ENCODE measurements around the gene ST6GALNAC4. TPM values are rescaled to one million over a fixed set of nuclear protein-coding genes. Genes with fewer than 3 reads are reported as not detected.

ST6GALNAC4 gene, protein sequence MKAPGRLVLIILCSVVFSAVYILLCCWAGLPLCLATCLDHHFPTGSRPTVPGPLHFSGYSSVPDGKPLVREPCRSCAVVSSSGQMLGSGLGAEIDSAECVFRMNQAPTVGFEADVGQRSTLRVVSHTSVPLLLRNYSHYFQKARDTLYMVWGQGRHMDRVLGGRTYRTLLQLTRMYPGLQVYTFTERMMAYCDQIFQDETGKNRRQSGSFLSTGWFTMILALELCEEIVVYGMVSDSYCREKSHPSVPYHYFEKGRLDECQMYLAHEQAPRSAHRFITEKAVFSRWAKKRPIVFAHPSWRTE
- 67.5 and 83.5 TPM in 2 replicates for total RNA-seq

DNA sequence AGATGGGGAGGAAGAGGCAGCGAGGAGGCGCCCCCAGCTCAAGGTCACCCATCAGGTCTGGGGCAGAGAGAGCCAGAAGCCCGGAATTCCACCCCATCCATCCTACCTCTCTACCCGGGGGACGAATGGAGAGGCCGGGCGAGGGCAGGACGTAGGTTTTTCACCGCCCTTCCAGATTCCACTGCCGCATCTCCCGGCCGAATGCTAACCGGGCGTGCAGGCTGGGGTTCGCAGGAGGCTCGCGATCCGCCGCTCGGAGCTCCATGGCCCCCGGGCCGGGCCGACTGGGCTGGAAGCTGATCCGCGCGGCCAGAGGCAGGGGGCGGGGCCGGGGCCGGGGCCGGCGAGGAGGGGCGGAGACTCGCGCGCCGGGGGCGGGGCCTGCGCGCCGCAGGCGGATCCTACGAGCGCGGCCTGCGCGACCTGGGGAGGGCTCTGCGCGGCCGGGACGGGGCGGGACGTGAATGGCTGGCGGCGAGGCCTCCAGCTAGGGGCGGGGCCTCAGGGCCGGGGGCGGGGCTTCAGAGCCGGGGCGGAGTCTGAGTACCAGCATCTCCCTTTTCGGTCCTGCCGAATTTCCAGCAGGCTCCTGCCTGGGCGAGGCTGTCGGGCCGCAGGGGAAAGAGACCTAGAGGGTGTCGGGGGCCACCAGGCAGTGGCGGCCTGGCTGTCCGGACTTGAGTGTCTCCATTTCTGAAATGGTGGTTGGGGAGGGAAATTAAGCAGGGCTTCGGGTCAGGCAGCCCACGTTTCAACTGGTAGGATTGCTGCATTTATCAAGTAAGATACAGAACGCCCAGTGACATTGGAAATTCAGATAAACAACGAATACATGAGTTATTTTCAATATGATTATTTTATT, at the start of gene ST6GALNAC4:
Gene ST6GALNAC4 (minus strand): TSS at position 322 of the 862 bp plus-strand sequence. CDS start 622 bp downstream, outside the sequence.

DNA sequence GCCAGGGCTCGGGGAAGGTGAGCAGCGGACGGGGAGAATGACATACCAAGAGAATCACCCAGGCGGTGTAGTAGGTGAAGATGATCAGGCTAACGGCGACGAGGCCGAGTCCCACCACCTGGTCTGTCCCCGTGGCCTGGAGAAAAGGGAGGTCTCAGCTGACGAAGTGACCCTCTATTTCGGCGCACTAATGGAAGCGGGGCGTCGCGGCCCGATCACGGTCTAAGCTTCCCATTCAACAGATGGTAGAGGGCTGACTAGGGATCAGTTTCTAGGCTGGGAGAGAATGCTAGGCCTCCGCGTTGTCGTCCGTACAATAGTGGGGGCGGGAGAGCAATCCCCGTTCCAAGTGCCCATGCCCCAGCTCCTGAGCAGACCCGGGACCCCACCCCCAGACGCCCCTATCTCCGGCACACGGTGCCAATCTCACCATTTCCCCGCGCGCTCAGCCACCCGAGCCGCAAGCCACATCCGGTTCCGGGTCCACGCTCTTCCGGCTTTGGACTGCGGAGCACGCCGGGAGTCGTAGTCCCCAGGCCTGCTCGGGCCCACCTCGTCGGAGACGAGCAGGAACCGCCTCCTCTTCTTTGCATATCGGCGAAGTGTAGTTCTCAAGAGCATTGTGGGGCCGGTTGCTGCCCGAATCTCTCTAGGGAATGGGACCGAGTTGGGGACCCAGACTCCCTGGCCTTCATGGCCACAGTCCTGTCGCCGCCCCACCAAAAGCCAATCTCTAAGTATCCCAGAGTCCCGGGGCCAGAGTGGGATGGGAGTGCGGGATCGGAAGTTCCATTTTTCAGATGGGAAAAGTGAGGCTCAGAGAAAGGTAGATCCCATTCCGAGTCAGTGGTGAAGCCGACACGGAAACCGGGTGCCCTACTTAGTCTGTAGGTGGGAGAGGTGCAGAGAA, 20.8 kb upstream of the ST6GALNAC4 start, which contains the start of gene DPM2:
Gene DPM2 (minus strand): TSS at position 467 of the 910 bp plus-strand sequence. CDS start 34 bp downstream, at position 433.

DNA sequence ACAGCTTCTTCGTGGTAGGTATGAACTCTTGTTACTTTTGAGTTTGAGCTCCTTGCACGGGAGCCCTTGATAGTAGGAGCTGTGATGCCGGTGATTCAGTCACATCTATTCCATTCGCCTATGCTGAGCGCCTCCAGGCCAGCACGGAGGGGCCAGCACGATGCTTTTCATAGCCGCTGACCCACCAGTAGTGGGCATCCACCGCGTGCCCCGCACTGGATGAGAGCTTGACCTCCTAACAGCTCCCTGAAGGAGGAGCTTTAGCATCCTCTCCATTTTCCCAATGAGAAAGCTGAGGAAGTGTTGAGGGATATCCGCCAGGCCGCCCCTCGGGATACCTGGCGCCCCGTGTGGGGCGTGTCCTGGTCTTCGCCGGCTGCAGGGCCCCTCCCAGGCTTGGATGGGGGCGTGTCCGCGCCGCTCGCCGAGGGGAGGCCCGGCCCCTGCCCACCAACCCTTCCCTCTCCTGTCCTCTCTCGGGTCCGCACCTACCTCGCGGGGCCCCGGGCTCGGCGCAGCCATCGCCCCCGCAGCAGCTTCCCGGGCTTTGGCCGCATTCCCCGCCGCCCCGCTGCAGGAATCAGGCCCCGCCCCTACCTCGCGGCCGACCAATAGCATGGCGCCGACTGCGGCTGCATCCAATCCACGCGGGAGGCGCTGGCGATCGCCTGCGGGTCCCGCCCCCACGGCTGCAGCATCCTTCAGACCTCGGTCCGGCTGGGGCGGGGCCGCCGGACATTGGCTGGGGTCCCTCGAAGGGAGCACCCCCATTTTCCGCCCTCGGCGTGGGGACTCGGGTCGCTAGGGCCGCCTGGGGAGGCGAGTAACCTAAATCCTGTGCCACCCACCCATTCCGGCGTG, 13.6 kb upstream of the ST6GALNAC4 start, which contains the start of gene PIP5KL1:
Gene PIP5KL1 (minus strand): TSS at position 547 of the 861 bp plus-strand sequence. CDS start 25 bp downstream, at position 522.

DNA sequence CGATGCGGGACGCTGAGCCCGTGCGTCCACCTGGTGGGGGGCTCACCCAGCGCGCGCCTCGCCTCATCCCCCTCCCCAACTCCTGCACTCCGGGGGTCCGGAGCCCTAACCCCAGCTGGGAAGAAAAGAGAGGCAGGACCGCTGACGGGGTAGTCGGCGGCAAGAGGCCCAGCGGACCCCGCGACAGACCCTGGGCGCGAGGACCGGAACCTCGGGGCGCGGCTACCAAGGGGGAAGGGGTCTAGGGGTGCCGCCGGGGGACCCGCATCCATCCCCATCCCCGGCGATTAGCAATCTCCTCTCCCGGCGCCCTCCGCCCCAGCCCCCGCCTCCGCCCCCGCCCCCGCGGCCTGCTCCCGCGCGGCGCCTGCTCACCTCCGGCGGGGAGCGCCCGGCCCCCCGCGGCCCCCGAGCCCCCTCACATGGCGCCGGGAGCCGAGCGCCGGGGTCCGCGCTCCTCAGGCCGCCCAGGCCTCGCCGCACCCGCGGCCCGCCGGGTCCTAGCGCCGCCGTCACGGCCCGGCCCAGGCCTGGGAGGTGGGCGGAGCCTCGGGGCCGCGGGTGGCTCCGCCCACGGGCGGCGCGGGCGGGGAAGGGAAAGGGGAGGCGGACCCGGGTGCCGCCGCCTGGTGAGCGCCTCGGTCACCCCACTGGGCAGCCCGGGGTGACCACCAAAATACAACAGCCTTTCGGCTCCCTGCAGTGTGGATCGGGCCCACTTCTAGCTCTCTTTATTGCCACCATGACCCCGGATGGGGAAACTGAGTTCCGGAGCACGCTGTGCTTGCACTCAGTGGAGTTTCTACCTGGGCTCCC, 17.5 kb downstream of the ST6GALNAC4 start, which contains the start of gene ST6GALNAC6:
Gene ST6GALNAC6 (minus strand): TSS at position 476 of the 816 bp plus-strand sequence. CDS start 1,622 bp downstream, outside the sequence.

DNA sequence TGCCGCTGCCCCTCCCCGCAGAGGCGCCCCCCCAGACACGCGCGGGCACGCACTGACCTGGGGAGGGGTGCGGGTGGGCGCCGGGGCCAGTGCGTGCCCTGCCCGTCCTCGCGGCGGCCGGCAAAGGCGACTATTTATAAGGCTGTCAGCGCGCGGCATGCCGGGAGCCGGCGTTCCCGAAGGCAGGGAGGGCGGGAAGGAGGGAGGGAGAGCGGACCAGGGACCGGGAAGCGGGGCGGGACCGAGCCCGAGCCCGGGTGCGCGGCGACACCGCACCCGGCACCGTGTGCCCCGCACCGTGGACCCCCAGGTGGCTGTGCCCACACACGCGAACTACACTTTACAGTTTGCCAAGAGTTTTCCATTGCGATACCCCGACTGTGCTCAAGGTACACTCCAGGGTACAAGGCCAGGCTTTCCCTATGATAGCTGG, 39.3 kb downstream of the ST6GALNAC4 start, which contains the start of gene AK1:
Gene AK1 (minus strand): TSS at position 110 of the 433 bp plus-strand sequence. CDS start 3,058 bp downstream, outside the sequence.

Other genes starting within 250 kb of the ST6GALNAC4 start
- gene CFAP157, start 210.1 kb downstream of the ST6GALNAC4 start, total RNA-seq, result not detected in 2 replicates
- gene PTRH1, start 201.4 kb downstream of the ST6GALNAC4 start, total RNA-seq, result 17.0 and 17.7 TPM in 2 replicates
- not detected in 2 replicates for gene TTC16, start 201.0 kb downstream of the ST6GALNAC4 start, total RNA-seq
- 6.9 and 7.1 TPM in 2 replicates for gene TOR2A, start 181.7 kb downstream of the ST6GALNAC4 start, total RNA-seq
- gene SH2D3C, start 138.4 kb downstream of the ST6GALNAC4 start, total RNA-seq, result 1.1 and 2.5 TPM in 2 replicates
- gene CDK9, start 131.0 kb downstream of the ST6GALNAC4 start, total RNA-seq, result 49.6 and 59.7 TPM in 2 replicates
- 35.1 and 35.9 TPM in 2 replicates for gene FPGS, start 114.2 kb downstream of the ST6GALNAC4 start, total RNA-seq
- gene ENG, start 62.4 kb downstream of the ST6GALNAC4 start, total RNA-seq, result 213 and 258 TPM in 2 replicates
- 53.7 and 57.8 TPM in 2 replicates for gene AK1, start 39.4 kb downstream of the ST6GALNAC4 start, total RNA-seq
- 79.0 and 95.3 TPM in 2 replicates for gene ST6GALNAC6, start 17.4 kb downstream of the ST6GALNAC4 start, total RNA-seq
- 0.44 and 4.5 TPM in 2 replicates for gene PIP5KL1, start 13.7 kb upstream of the ST6GALNAC4 start, total RNA-seq
- gene DPM2, start 20.8 kb upstream of the ST6GALNAC4 start, total RNA-seq, result 13.0 and 14.4 TPM in 2 replicates
- gene EEIG1, start 63.9 kb upstream of the ST6GALNAC4 start, total RNA-seq, result 13.5 and 15.4 TPM in 2 replicates
- 7.1 and 8.1 TPM in 2 replicates for gene NAIF1, start 150.3 kb upstream of the ST6GALNAC4 start, total RNA-seq
- 8.0 and 12.2 TPM in 2 replicates for gene SLC25A25, start 151.2 kb upstream of the ST6GALNAC4 start, total RNA-seq
- 39.4 and 40.7 TPM in 2 replicates for gene PTGES2, start 210.7 kb upstream of the ST6GALNAC4 start, total RNA-seq
- gene LCN2, start 232.4 kb upstream of the ST6GALNAC4 start, total RNA-seq, result not detected in 2 replicates
- 279 and 292 TPM in 2 replicates for gene BBLN, start 243.2 kb upstream of the ST6GALNAC4 start, total RNA-seq